ENCODE measurements around the gene SWT1.

Gene SWT1

GRCh38 chr1:185315445-185316071 is 158.6 kb downstream of the SWT1 start:
- TF ChIP-seq CSRNP3 (CRISPR knock-in tag; IDR thresholded peaks at IDR 0.05), result no peak
- TF ChIP-seq POU6F1 (CRISPR knock-in tag; IDR thresholded peaks at IDR 0.05; ENCODE audit: borderline replicate concordance, low read depth), result no peak
- TF ChIP-seq ZNF70 (CRISPR knock-in tag; IDR thresholded peaks at IDR 0.05), result no peak
- TF ChIP-seq OSR1 (CRISPR knock-in tag; IDR thresholded peaks at IDR 0.05), result no peak
- peak; percentile 11 for ATAC-seq

- TF ChIP-seq PATZ1 (CRISPR knock-in tag; IDR thresholded peaks at IDR 0.05; ENCODE audit: borderline replicate concordance) (peak; percentile 33; the same call in 1 of the 2 replicates), PPARA (CRISPR knock-in tag; IDR thresholded peaks at IDR 0.05; ENCODE audit: borderline replicate concordance) (no peak)
Measured at GRCh38 chr1:185316163-185317033, 159.4 kb downstream of the SWT1 start.

GRCh38 chr1:185317034-185317885 is 160.3 kb downstream of the SWT1 start, which contains the start of gene IVNS1ABP:
TSS of gene IVNS1ABP (minus strand) at chr1:185317243. CDS start at chr1:185309493, 7,750 bp downstream.
- ATAC-seq, result peak; percentile 79
- TF ChIP-seq TOX (CRISPR knock-in tag; IDR thresholded peaks at IDR 0.05; ENCODE audit: borderline replicate concordance), result no peak
- TF ChIP-seq ISL1 (CRISPR knock-in tag; IDR thresholded peaks at IDR 0.05), result no peak
- no peak for TF ChIP-seq RARB (CRISPR knock-in tag; IDR thresholded peaks at IDR 0.05)
- TF ChIP-seq GLIS3 (CRISPR knock-in tag; IDR thresholded peaks at IDR 0.05), result no peak
- TF ChIP-seq TCF4 (CRISPR knock-in tag; IDR thresholded peaks at IDR 0.05; ENCODE audit: borderline replicate concordance), result no peak
- no peak for TF ChIP-seq ZC3H10 (CRISPR knock-in tag; IDR thresholded peaks at IDR 0.05)
- no peak for TF ChIP-seq CSRNP3 (CRISPR knock-in tag; IDR thresholded peaks at IDR 0.05)
- no peak for TF ChIP-seq ESRRG (CRISPR knock-in tag; IDR thresholded peaks at IDR 0.05)
- no peak for TF ChIP-seq PATZ1 (CRISPR knock-in tag; IDR thresholded peaks at IDR 0.05; ENCODE audit: borderline replicate concordance)
- no peak; the same call in 1 of the 2 replicates for TF ChIP-seq POU6F1 (CRISPR knock-in tag; IDR thresholded peaks at IDR 0.05; ENCODE audit: borderline replicate concordance, low read depth)
- no peak for TF ChIP-seq OSR1 (CRISPR knock-in tag; IDR thresholded peaks at IDR 0.05)
- no peak for TF ChIP-seq ZFP30 (CRISPR knock-in tag; IDR thresholded peaks at IDR 0.05)
- TF ChIP-seq CSDC2 (CRISPR knock-in tag; IDR thresholded peaks at IDR 0.05), result no peak; the same call in 1 of the 2 replicates
- no peak for TF ChIP-seq TSHZ2 (CRISPR knock-in tag; IDR thresholded peaks at IDR 0.05)
- TF ChIP-seq CREB5 (CRISPR knock-in tag; IDR thresholded peaks at IDR 0.05; ENCODE audit: low read depth), result no peak
- no peak for TF ChIP-seq ARNTL (CRISPR knock-in tag; IDR thresholded peaks at IDR 0.05; ENCODE audit: borderline replicate concordance, low read depth)
- no peak for TF ChIP-seq ZNF565 (CRISPR knock-in tag; conservative IDR thresholded peaks at IDR 0.05; ENCODE audit: low read depth)

More at GRCh38 chr1:185316163-185317033, 159.4 kb downstream of the SWT1 start:
- ATAC-seq, result peak; percentile 84

Data from SK-N-SH treated with all-trans-retinoic acid at 6 μM for 48 hours (cell line).